ENCODE results near the gene DOCK10.

DOCK10 gene

DNA sequence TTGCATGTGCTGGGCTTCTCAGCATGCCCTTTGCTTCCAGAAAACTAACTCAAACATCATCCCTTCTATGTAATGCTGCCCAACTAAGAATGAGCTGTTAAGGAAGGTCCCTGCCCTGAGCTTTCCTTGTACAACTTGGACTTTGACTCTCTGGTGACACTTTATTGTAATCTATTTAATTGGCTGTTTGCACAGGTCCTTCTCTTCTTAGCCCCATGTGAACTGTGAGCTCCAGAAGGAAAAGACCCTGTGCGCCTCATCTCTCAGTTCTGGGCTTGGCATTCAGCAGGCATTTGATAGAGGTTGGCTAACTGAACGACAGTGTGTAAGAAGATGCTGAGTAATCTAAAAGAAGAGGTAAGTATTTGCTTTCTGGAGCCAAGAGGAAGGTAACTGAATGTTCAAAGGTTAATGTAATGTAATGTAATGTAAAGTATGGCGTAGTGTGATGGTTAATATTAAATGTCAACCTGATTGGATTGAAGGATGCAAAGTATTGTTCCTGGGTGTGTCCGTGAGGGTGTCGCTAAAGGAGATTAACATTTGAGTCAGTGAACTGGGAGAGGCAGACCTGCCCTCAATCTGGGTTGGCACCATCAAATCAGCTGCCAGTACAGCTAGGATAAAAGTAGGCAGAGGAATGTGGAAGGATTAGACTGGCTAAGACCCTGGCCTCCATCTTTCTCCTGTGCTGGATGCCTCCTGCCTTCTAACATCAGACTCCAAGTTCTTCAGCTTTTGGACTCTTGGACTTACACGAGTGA is 265.3 kb downstream of the DOCK10 start:
- no peak for DNase-seq (ENCODE audit: low spot score)

DNA sequence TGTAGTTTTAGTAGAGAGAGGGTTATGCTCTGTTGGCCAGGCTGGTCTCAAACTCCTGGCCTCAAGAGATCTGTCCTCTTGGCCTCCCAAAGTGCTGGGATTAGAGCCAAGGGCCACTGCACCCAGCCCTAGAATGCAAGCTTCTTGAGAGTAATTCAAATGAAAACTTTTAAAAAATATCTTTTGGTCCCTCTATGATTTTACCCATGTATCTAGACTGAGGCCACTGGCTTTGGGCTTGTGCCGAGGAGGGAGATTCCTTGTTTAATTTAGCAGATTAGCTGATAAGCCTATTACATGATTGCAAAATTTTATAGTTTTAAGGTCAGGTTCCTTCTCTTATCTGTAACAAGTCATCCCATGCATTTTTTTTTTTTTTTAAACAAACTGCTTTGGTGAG is 266.6 kb downstream of the DOCK10 start:
- DNase-seq (ENCODE audit: low spot score): no peak

DNA sequence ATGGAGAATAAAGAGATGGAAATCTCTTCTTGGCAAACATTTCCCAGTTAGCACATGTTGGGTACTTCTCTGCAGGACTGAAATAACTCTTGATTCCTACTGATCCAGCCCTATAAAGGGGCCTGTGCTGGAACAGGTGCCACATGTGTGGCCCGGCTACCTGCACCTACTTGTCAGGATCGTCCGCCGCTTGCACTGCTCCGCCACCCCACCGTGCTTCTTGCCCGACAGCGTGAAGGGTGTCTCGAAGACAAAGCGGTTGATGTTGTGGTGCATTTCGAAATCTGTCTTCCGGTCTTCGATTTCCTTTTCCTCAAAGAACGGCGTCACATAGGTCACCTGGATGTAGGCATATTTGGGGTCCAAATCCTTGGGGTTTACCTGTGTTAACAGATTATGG is 267.5 kb downstream of the DOCK10 start:
- no peak for DNase-seq (ENCODE audit: low spot score)

DNA sequence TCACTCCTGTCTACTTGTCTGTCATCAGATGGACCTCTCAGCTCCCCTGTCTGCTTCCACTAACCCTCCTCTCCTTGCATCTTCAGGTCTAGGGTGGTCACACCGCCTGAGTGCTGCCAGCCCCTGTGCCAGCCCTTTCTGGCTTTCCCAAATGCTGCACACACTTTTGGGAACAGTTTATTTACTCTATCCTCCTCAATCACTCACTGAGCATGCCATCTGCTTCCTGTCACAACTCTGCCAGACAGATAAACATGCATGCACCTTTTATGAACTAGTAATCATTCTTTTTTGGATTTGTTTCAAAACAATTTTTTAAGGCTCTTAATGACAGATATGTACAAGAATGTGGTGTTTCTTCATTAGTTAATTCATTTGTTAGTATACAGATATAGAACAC is 269.8 kb downstream of the DOCK10 start:
- DNase-seq (ENCODE audit: low spot score): no peak

DNA sequence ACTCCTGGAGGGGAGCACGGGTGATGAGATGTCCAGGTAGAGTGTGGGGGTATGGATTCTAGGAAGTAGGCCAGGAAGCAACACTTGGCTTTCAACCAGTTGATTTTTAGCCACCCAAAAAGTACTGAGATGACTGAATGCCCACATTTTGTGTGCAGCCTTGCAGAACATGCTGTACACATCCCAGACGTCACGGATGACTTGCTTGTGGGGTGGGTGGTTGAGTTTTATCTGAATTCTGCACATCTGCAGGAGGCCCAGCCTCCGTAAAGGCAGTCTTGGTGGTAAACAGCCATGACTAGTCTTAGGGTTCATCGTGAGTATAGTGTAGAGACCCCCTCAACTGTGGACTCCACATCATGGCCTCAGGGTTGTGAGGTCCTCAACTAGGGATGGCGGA is 272.8 kb downstream of the DOCK10 start:
- no peak for DNase-seq (ENCODE audit: low spot score)

DNA sequence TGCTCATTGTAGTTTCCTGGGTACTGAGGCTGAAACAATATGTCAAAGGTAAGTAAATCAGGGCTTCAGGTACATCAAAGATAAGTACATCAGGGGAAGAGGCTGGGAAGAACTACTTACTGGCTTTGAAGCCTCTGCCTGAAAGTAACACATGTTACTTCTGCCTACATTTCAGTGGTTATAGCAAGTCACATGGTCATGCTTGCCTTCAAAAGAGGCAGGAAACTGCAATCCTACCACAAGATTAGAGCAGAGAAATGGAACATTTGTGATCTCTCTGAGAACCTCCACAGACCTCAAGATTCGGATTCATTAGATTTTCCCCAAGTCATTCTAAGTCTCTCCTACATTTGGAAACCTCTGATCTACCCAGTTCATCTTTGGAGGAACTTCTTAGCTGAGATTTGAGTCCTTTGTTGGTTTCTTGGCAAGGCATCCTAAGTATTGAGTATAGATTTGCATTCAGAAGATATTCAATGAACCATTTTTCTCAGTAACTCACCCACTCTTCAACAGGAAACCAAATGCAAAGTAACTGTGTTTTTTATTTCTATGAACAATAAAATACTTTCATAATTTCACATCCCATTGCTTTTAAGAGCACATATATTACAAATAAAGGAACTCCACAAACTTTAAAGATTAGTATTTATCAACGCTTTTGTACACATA is 277.6 kb downstream of the DOCK10 start:
- no peak for DNase-seq (ENCODE audit: low spot score)

DNA sequence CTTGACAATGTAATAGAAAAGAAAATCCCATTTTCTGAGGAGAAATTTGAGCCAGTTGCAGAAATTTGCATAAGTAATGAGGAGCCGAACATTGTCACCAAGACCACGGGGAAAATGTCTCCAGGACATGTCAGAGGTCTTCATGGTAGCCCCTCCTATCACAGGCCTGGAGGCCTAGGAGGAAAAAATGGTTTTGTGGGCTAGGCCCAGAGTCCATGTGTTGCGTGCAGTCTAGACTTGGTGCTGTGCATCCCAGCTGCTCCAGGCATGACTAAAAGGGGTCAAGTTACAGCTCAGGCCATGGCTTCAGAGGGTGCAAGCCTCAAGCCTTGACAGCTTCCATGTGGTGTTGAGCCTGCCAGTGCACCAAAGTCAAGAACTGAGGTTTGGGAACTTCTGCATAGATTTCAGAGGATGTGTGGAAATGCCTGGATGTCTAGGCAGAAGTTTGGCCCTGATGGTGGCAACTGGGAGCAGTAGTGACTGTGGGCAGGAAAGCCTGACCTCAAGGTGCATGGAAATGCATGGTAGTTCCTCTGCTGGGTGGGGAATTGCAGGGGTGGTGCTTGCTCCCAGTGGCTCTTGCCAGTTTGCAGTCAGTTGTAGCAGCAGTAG is 284.2 kb downstream of the DOCK10 start:
- no peak for DNase-seq (ENCODE audit: low spot score)

DNA sequence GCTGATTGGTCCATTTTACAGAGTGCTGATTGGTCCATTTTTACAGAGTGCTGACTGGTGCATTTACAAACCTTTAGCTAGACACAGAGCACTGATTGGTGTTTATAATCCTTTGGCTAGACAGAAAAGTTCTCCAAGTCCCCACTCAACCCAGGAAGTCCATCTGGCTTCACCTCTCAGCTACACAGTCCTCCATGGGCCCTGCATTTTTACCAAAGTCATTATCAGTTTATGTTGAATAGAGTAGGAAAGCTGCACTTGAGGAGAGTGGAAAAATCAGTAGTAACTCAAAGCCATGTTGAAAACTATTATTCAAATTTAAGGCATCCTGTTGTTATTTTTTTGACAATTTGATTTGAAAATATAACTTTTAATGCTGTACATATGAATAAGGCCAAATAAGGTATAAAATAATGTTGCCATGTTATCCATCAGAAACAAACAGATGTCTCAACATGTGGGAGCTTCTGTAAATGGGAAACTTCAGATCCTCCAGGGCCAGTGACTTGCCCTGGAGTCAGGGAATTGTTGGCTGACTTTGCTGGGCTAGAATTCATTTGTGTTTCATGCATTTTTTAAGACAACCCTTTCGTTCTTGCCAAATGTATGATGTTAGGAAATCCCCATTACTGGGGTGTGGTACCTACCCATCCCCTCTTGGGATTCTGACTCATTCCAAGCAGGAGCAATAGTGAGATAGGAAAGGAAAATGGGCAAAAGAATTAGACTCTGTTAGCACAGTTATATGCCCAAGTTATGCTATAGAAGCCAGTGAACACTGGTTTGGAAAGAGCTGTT is 288.3 kb downstream of the DOCK10 start:
- no peak for DNase-seq (ENCODE audit: low spot score)

DNA sequence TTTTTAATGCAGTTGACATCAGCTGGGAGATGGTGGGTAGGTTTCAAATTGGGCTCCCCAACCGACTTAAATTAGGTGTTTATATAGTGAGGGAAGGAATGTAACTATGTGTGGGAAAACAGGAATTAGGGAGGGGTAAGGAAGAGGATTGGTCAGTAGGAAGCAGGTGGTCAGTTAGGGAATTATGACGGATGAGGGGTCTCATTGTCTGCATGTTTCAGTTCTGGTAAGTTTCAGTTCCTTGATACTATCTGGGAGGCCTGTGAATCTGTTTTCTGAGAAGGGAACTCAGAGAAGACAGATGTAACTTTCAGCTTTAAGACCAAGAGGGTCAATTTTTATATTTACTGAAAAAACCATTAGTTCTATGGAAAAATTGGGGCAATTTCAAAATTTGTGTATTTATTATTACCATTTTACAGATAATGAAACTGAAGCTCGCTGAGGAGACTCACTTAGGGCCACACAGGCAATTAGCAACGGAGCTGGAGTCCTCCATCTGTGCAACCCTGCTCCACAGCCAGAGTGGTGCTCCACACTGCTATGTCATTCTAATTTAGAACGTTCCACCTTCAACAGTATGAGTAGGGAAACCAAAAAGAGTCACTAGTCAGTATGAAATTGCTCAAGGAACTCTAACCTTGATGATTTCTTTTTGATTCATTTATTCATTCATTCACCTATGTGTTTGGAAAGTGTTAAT is 290.1 kb downstream of the DOCK10 start:
- no peak for DNase-seq (ENCODE audit: low spot score)

DNA sequence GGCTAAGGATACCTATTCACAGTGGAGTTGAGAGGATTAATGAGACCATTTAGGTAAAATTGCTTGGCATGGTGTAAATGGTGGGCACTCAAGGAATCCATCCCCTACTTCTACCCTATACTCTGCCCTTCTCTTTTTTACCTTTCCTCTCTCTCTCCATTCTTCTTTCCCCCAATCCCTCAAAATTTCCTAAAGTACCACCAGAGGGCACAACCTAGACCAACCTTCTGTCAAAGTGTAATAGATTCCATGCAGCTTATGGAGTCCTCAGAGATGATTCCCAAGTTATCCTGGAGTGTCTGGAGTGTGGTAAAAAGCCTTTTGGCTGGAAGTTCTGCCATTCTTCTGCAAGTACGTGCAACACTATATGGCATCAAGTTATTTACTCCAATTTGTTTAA is 293.1 kb downstream of the DOCK10 start:
- no peak for DNase-seq (ENCODE audit: low spot score)

DNA sequence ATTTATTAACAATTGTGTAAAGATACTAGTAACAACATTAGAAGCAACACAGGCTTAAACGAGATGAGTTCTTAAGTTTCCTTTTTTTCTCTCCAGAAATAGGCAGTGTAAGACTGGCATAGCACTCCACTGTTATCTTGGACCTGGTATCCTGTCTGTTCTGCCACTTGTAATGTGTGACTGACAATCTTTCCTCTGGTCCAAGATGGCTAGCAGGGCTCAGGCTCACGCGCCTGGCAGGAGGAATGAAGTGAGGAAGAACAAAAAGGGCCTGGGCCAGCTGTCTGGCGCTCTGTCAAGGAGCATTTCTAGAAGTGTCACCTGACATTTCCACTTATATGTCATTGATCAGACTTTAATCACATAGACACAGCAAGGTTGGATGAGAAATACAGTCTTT is 294.5 kb downstream of the DOCK10 start:
- no peak for DNase-seq (ENCODE audit: low spot score)

DNA sequence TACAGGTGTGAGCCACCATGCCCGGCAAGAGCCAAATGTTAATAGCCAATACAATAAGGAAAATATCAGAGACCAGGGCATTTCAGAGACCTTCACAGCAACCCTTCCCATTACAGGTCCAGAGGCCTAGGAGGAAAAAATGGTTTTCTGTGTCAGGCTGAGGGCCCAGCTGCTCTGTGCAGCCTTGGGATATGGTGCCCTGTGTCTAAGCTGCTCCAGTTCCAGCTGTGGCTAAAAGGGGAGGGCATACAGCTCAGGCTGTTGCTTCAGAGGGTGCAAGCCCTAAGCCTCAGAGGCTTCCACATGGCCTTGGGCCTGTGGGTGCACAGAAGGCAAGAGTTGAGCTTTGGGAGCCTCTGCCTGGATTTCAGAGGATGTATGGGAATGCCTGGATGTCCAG is 306.0 kb downstream of the DOCK10 start:
- no peak for DNase-seq (ENCODE audit: low spot score)

DNA sequence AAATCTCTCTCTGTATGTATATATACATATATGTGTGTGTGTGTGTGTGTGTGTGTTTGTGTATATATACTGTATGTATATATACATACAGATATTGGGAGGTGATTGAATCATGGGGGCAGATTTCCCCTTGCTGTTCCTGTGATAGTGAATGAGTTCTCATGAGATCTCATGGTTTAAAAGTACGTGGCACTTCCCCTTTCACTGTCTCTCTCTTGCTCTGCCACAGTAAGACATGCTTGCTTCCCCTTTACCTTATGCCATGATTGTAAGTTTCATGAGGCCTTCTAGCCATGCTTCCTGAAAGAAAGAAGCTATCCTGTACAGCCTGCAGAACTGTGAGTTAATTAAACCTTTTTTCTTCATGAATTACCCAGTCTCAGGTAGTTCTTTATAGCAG is 307.3 kb downstream of the DOCK10 start:
- DNase-seq (ENCODE audit: low spot score): no peak

DNA sequence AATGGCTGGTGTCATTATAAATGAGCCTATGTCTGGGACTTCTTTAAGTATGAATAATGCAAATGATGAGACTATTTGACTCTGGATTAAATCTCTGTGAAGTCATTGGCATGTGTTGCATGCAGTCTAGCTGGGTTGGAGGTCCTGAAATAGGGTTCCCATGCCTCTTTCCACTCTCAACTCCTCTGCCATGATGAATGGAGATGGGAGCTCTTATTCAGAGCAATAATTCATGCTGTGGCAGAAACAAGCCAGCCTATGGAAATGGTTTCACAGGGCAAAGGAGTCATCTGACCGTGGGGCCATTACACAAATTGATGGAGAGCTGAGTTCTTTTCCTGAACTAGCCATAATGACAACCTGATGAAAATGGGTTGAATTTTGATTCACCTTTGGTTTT is 310.6 kb downstream of the DOCK10 start:
- no peak for DNase-seq (ENCODE audit: low spot score)

DNA sequence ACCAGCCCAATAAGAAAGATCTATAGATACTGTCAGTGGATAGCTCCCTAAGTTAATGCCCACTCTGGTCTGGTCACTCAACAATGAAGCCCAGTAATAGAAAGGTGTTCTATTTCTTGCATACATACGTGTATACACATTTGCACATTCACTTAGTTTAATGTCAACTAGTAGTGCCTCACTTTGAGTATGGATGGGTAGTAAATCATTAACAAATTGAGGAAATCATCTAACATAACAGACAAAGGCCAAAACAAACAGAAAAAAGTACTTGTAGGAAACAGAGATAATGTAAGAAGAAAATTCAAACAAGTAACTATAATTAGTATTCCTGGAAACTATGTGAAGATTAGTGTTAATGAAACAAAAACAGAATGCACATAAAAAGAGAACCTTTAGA is 312.8 kb downstream of the DOCK10 start:
- no peak for DNase-seq (ENCODE audit: low spot score)

DNA sequence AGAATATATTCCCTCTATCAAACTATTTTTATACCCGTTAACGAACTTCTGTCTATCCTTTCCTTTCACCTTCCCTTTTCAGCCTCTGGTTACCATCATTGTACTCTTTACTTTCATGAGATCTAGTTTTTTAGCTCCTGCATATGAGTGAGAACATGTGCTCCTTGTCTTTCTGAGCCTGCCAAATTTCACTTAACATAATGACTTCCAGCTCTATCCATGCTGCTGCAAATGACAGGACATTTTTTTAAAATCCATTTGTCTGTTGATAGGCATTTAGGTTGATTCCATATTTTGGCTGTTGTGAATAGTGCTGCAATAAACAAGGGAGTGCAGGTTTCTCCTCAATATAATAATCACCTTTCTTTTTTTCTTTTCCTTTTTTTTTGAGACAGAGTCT is 317.9 kb downstream of the DOCK10 start:
- no peak for DNase-seq (ENCODE audit: low spot score)

DNA sequence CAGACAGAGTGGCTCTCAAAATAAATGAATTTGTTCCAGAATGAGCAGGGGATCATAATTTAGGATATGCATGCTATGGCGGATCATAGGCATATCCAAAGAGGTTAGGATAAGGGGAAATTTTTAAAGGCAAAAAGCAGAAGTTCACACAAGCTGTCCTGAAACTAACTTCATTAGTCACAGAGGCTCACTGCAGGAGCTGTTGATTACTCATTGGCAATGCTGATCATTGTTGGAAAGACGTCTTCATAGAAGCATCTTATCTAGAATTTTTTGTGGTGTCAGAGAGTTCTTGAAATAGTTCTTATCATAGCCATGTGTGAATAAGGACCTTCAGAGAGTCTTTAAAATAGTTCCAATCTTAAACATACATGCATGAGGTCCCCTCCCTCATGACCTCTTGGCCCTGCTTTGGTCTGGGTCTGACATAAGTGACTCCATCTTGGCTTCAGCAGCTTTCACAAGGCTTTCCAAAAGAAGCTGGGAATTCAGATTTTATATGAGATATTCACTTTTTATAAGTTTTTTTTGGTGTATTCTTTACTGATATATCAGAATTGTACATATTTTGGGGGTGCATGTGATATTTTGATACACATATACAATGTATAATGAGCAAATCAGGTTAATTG is 318.6 kb downstream of the DOCK10 start:
- no peak for DNase-seq (ENCODE audit: low spot score)

DNA sequence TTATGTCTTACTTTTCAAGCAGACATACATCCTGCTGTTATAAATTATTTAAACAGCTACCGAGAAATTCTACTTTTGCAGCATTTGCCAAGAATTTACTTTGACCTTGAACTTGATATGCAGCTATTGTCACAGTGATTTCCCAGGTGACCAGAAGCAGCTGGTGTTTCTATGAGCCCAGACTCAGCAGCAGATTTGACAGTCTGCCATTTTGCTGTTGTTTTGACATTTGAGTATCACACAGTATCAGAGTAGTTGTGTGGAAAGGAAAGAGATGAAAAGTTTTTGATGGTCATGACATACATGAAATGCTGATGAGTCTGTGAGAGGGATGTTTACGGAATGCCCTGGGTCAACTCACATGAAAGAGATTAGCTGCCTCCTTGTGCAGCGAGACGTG is 319.5 kb downstream of the DOCK10 start:
- DNase-seq (ENCODE audit: low spot score): no peak

DNA sequence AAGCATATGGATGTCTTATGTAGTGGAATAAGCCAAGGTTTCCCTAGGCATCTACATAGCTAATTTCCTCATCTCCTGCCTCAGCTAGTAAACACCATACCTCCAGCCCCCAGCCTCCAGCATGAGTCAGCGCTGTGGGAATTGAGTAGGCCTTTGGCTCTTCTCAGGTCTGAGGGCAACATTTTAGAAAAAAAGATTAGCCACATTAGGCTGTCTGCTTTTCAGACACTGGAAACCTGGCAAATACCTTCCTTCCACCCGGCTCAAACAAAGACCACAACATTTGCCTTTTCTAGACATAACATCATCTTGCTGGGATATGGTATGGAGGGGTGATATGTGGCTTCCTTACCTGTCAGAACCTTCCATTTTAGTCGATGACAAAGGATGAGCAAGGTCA is 320.0 kb downstream of the DOCK10 start:
- DNase-seq (ENCODE audit: low spot score): no peak

DNA sequence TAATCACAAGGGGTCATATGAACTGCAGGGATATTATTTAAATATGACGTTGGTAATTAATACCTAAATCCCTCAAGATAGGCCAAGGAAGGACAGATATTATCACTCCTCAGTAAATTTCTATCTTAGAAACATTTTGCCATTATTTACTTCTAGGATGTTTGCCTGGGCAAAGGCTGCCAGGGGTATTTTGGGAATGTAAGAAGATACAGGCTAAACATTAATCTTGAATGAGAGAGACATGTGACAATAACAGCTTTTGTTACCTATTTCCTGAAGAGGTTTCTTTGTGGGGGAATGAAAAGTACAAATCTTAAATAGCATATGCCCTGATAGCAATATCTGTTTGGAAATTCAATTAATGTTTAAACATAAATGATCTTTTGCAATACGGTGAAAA is 325.3 kb downstream of the DOCK10 start:
- DNase-seq (ENCODE audit: low spot score): no peak

DNA sequence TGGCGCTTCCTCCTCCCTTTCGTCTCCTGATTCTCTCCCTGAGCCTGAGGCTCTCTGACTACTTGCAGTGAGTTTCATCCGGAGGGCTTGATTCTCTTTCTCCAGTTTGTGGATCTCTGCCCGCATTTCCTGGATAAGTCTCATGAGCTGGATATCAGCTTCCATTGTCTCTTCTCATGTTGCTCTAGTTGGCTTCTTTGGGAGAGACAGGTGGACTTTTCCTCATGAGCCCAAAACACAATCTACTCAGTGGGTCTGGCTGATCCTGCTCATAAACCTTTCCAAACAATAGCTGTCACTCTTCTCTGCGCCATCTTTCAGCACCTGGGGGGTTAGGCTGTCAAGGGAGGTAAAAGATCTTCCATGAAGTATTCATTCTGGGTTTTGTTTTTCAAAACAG is 326.1 kb downstream of the DOCK10 start, which contains the start of gene CCDC195:
TSS of gene CCDC195 (minus strand) at position 165 of the 400 bp plus-strand sequence. CDS start at position 165, 0 bp downstream.
- DNase-seq (ENCODE audit: low spot score): no peak
